PC-3 (cell line): Measurements from ENCODE around the gene DDC. TPM values are rescaled to one million over a fixed set of nuclear protein-coding genes. Genes with fewer than 3 reads are reported as not detected.
"Not testable (repeated sequence)": the region's sequence is repeated elsewhere in the genome, so short reads cannot be mapped to it uniquely, and the experiment has no call there.

Experiments used
- ATAC-seq: fragments of 200-7000 bp; cut with Tn5 transposase; 2 replicates; pipeline ENCODE4 v1.9.1; 2020; ENCODE audit warnings: mild to moderate bottlenecking, moderate library complexity
- BruUV-seq: library from RNA; stranded (reverse); fragments of 400-500 nt; replicated peaks from 2 replicates; lab custom pipeline; 2021; lab: Mats Ljungman, UMichigan
- CTCF ChIA-PET: fragments of 300-600 bp; sonication (Branson Sonifier 250); formaldehyde crosslinking; loops from one replicate; lab custom pipeline; 2022; ENCODE audit warnings: antibody characterized with exemption; lab: Charles Lee
- POLR2A ChIA-PET: fragments of 300-600 bp; sonication (Branson Sonifier 250); formaldehyde crosslinking; loops from one replicate; lab custom pipeline; 2022; ENCODE audit warnings: antibody characterized with exemption; ENCODE audit not compliant: unreplicated experiment; lab: Charles Lee
- DNase-seq: peaks from one replicate; pipeline ENCODE4 v3.0.0-alpha.2; 2015
- H2AFZ ChIP-seq: fragments of 300-600 bp; sonication (generic); 2 replicates; pipeline ENCODE4 v1.6.0; 2016; ENCODE audit warnings: antibody characterized with exemption, low read length
- H3F3A ChIP-seq: fragments of 300-600 bp; sonication (generic); one replicate; pipeline ENCODE4 v1.6.0; 2017; ENCODE audit warnings: antibody characterized with exemption, low read length, control low read depth, mild to moderate bottlenecking; ENCODE audit not compliant: unreplicated experiment
- H3K27ac ChIP-seq: fragments of 300-600 bp; sonication (generic); 2 replicates; pipeline ENCODE4 v1.5.1; 2016; ENCODE audit warnings: mild to moderate bottlenecking, low read length
- H3K27me3 ChIP-seq: fragments of 300-600 bp; sonication (generic); 2 replicates; pipeline ENCODE4 v1.6.1; 2016; ENCODE audit warnings: low read length, mixed read lengths
- H3K36me3 ChIP-seq: fragments of 300-600 bp; sonication (generic); 2 replicates; pipeline ENCODE4 v1.6.1; 2016; ENCODE audit warnings: low read depth, mixed run types, low read length, mixed read lengths
- H3K4me1 ChIP-seq: fragments of 300-600 bp; sonication (generic); 2 replicates; pipeline ENCODE4 v1.5.1; 2016; ENCODE audit warnings: low read length; ENCODE audit not compliant: insufficient read depth
- H3K4me2 ChIP-seq: fragments of 300-600 bp; sonication (generic); 2 replicates; pipeline ENCODE4 v1.6.0; 2016; ENCODE audit warnings: low read length
- H3K4me3 ChIP-seq: fragments of 300-600 bp; sonication (generic); 2 replicates; pipeline ENCODE4 v1.5.1; 2016; ENCODE audit warnings: mild to moderate bottlenecking, low read length, mixed read lengths
- H3K79me2 ChIP-seq: fragments of 300-600 bp; sonication (generic); 2 replicates; pipeline ENCODE4 v1.6.1; 2017; ENCODE audit warnings: low read length, mixed read lengths
- H3K9ac ChIP-seq: fragments of 300-600 bp; sonication (generic); 2 replicates; pipeline ENCODE4 v1.6.0; 2016; ENCODE audit warnings: mild to moderate bottlenecking, low read length
- H3K9me2 ChIP-seq: fragments of 300-600 bp; sonication (generic); replicated peaks from 2 replicates; pipeline ENCODE4 v1.6.1; 2016; ENCODE audit warnings: mixed run types, low read length, mixed read lengths
- H3K9me3 ChIP-seq: fragments of 300-600 bp; sonication (generic); 2 replicates; pipeline ENCODE4 v1.6.1; 2016; ENCODE audit warnings: low read length, mixed read lengths
- H4K20me1 ChIP-seq: fragments of 300-600 bp; sonication (generic); 2 replicates; pipeline ENCODE4 v1.6.1; 2016; ENCODE audit warnings: low read length, mixed read lengths
- EZH2 ChIP-seq: fragments of 300-600 bp; sonication (generic); IDR thresholded peaks from one replicate; pipeline ENCODE4 v1.6.1; 2017; ENCODE audit warnings: antibody characterized with exemption, mild to moderate bottlenecking, low read length; ENCODE audit not compliant: unreplicated experiment
- EZH2phosphoT487 ChIP-seq: fragments of 300-600 bp; sonication (generic); IDR thresholded peaks from 2 replicates; pipeline ENCODE4 v1.6.1; 2018; ENCODE audit warnings: mild to moderate bottlenecking, antibody characterized with exemption, low read length, borderline replicate concordance
- intact Hi-C: fragments of 100-400 bp; cut with micrococcal nuclease; formaldehyde crosslinking; loops from 2 replicates; pipeline ENCODE4 v1.9.0; 2023
- total RNA-seq: library from RNA; depleted of rRNA; stranded (reverse); fragments of >200 nt; gene quantifications from 2 replicates; pipeline ENCODE4 v1.2.3, GENCODE V29; 2014
- TF ChIP-seq, protein P1 (sequence below): fragments of 300-600 bp; sonication (generic); conservative IDR thresholded peaks from 2 replicates; pipeline ENCODE4 v1.5.1; 2017; ENCODE audit warnings: antibody characterized with exemption, low read depth, mild to moderate bottlenecking, low read length

Gene DDC
- total RNA-seq, 1 experiment from 2014 or later: not detected

DNA sequence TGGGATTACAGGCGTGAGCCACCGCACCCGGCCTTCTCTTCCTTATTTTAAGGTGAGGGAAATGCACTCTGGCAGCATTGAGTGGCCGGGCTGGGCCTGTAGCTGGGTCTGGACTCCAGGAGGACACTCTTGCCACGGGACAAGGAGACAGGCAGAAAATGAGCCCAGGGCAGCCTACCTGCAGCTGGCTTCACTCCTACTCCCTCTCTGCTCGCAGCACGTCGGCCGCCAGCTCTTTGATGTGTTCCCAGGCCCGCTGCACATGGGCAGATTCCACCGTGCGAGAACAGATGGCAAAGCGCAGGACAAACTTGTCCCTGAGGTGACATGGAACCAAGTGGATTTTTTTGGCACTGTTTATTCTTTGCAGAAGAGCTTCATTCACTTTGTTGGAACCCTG, 102.2 kb downstream of the DDC start:
- BruUV-seq: no TSS peak
- no peak overlapping the region for H3K9ac ChIP-seq
- no peak for DNase-seq
- no peak overlapping the region for H3K27ac ChIP-seq
- ChIA-PET CTCF (no interaction called here), POLR2A (no interaction called here)
- H3K4me2 ChIP-seq: no peak overlapping the region
- no peaks in the 10 kb centered on the region for H3K36me3 ChIP-seq
- no peak overlapping the region for H3K4me3 ChIP-seq
- no peaks in the 10 kb centered on the region for H3K79me2 ChIP-seq
- H4K20me1 ChIP-seq: no peaks in the 10 kb centered on the region
- H2AFZ ChIP-seq: no peak overlapping the region
- no peaks in the 10 kb centered on the region for H3K9me2 ChIP-seq
- TF ChIP-seq EZH2phosphoT487 (no peak), EZH2 (no peak)
- TF ChIP-seq, protein P1, sequence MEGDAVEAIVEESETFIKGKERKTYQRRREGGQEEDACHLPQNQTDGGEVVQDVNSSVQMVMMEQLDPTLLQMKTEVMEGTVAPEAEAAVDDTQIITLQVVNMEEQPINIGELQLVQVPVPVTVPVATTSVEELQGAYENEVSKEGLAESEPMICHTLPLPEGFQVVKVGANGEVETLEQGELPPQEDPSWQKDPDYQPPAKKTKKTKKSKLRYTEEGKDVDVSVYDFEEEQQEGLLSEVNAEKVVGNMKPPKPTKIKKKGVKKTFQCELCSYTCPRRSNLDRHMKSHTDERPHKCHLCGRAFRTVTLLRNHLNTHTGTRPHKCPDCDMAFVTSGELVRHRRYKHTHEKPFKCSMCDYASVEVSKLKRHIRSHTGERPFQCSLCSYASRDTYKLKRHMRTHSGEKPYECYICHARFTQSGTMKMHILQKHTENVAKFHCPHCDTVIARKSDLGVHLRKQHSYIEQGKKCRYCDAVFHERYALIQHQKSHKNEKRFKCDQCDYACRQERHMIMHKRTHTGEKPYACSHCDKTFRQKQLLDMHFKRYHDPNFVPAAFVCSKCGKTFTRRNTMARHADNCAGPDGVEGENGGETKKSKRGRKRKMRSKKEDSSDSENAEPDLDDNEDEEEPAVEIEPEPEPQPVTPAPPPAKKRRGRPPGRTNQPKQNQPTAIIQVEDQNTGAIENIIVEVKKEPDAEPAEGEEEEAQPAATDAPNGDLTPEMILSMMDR: no peak
- H3K4me1 ChIP-seq: peaks cover 5% of the 10 kb centered on the region; the same call in 1 of the 2 replicates
- no peak for ATAC-seq
- no peaks in the 10 kb centered on the region for H3F3A ChIP-seq
- no peaks in the 10 kb centered on the region for H3K9me3 ChIP-seq
- H3K27me3 ChIP-seq: no peaks in the 10 kb centered on the region
- intact Hi-C loops: no loop called here

DNA sequence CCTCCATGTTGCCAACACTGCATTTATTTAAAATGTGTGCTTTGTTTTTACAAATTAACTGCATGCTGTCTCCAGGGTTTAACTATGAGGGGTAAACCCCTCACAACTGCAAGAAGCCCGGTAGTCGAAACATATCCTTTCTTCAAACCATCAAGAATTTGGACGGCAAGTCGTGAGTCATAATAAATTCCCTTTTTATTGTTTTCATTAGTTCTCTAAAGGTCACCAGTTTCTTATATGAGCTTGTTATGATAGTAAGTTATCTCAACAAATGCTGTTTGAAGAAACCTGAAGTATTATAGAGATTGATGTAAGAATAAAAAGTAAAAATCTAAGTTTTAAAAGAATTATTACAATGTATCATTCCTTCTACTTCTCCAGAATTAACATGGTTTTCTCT, 102.8 kb downstream of the DDC start:
- Histone ChIP-seq H3K4me2 (no peak overlapping the region), H3K36me3 (no peaks in the 10 kb centered on the region), H3K79me2 (no peaks in the 10 kb centered on the region), H3K9me2 (no peaks in the 10 kb centered on the region), H3K27ac (no peak overlapping the region), H3K27me3 (no peaks in the 10 kb centered on the region), H3K9me3 (no peaks in the 10 kb centered on the region), H4K20me1 (no peaks in the 10 kb centered on the region), H3F3A (no peaks in the 10 kb centered on the region), H3K4me1 (no peaks in the 10 kb centered on the region), H2AFZ (no peak overlapping the region), H3K4me3 (no peak overlapping the region), H3K9ac (no peak overlapping the region)
- no peak for ATAC-seq
- no peak for DNase-seq
- intact Hi-C loops: no loop called here
- no peak for TF ChIP-seq EZH2phosphoT487
- TF ChIP-seq EZH2: no peak
- ChIA-PET POLR2A (no interaction called here), CTCF (no interaction called here)
- BruUV-seq: no TSS peak

DNA sequence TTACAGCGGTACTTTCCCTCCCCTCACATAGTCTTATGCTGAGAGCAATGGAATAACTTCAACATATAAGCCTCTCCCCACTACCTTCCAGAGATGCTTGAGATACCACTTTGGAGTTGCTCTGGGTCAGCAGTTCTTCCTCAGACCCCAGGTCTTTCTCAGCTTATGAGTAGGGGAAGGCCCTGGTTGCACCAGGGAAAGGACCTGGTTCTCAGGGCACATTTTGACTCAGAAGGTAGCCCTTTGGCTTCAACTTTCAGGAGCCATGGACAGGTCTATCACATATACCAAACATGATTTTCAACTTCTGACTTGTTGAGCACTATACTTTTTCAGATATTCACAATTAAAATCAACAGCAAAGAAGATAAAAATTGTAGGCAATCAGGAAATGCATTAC, 103.5 kb downstream of the DDC start:
- POLR2A ChIA-PET: no interaction called here
- no TSS peak for BruUV-seq

DNA sequence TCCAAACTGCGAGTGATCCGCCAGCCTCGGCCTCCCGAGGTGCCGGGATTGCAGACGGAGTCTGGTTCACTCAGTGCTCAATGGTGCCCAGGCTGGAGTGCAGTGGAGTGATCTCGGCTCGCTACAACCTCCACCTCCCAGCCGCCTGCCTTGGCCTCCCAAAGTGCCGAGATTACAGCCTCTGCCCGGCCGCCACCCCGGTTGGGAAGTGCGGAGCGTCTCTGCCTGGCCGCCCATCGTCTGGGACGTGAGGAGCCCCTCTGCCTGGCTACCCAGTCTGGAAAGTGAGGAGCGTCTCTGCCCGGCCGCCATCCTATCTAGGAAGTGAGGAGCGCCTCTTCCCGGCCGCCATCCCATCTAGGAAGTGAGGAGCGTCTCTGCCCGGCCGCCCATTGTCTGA, 106.0 kb downstream of the DDC start:
- DNase-seq, H4K20me1 ChIP-seq, H3K4me2 ChIP-seq, H2AFZ ChIP-seq, H3K27ac ChIP-seq, ATAC-seq, H3K9me3 ChIP-seq, intact Hi-C loops, H3K9me2 ChIP-seq, H3F3A ChIP-seq, CTCF ChIA-PET, POLR2A ChIA-PET, H3K36me3 ChIP-seq, BruUV-seq, H3K9ac ChIP-seq, H3K27me3 ChIP-seq, H3K79me2 ChIP-seq, H3K4me1 ChIP-seq, H3K4me3 ChIP-seq: not testable (repeated sequence)

More for the DNA sequence above, 103.5 kb downstream of the DDC start:
- CTCF ChIA-PET: no interaction called here
- H3K36me3 ChIP-seq: no peaks in the 10 kb centered on the region
- H3K27me3 ChIP-seq: no peaks in the 10 kb centered on the region
- no peaks in the 10 kb centered on the region for H3K9me3 ChIP-seq
- DNase-seq (no peak), ATAC-seq (no peak)
- no peak overlapping the region for H3K4me3 ChIP-seq
- H3K9ac ChIP-seq: no peak overlapping the region
- H3K4me1 ChIP-seq: no peaks in the 10 kb centered on the region
- no peaks in the 10 kb centered on the region for H4K20me1 ChIP-seq
- no peaks in the 10 kb centered on the region for H3F3A ChIP-seq
- intact Hi-C loops: no loop called here
- H3K4me2 ChIP-seq: no peak overlapping the region
- H3K9me2 ChIP-seq: no peaks in the 10 kb centered on the region
- no peak overlapping the region for H3K27ac ChIP-seq
- H2AFZ ChIP-seq: no peak overlapping the region
- H3K79me2 ChIP-seq: no peaks in the 10 kb centered on the region
- TF ChIP-seq, protein P1: no peak
- TF ChIP-seq EZH2 (no peak), EZH2phosphoT487 (no peak)

DNA sequence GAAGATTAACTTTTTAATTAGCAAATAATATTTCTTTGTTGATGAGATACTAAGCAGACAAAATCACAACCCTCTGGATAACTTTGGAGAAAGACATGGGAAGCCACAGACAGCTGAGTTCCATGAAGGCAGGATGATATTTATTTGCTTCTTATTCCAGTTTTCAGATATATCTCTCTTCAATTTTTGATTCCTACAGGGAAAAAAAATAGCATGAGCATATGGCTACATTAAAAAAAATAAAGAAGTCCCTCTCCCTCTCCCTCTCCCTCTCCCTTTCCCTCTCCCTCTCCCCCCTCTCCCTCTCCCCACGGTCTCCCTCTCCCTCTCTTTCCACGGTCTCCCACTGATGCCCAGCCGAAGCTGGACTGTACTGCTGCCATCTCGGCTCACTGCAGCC, 106.6 kb downstream of the DDC start:
- CTCF ChIA-PET, DNase-seq, H3K4me3 ChIP-seq, H3F3A ChIP-seq, H3K9ac ChIP-seq, POLR2A ChIA-PET, H3K9me3 ChIP-seq, H3K27ac ChIP-seq, H3K4me1 ChIP-seq, H3K4me2 ChIP-seq, H3K36me3 ChIP-seq, H3K9me2 ChIP-seq, H3K27me3 ChIP-seq, H4K20me1 ChIP-seq, intact Hi-C loops, H2AFZ ChIP-seq, BruUV-seq, ATAC-seq, H3K79me2 ChIP-seq: not testable (repeated sequence)
